Trophoblast cell (in vitro differentiated cells and primary cell): ENCODE measurements around the gene PRPF19.

ENCODE experiments used
- DNase-seq, 2 donors: peaks; one replicate each; pipeline ENCODE4 v3.0.0-alpha.2; 2016
- H2AFZ ChIP-seq: 2 replicates; pipeline ENCODE4 v1.6.1; 2013; ENCODE audit warnings: low read length, moderate library complexity, mild to moderate bottlenecking; ENCODE audit not compliant: insufficient read depth, poor library complexity
- H2AK5ac ChIP-seq: 2 replicates; pipeline ENCODE4 v1.6.1; 2013; ENCODE audit warnings: mild to moderate bottlenecking, low read length
- H2BK120ac ChIP-seq: 2 replicates; pipeline ENCODE4 v1.6.1; 2013; ENCODE audit warnings: low read length, mild to moderate bottlenecking, moderate library complexity; ENCODE audit not compliant: insufficient read depth, poor library complexity
- H2BK12ac ChIP-seq: 2 replicates; pipeline ENCODE4 v1.6.1; 2013; ENCODE audit warnings: mild to moderate bottlenecking, low read length, moderate library complexity
- H2BK5ac ChIP-seq: 2 replicates; pipeline ENCODE4 v1.6.1; 2013; ENCODE audit warnings: low read length, low read depth, moderate library complexity, mild to moderate bottlenecking; ENCODE audit not compliant: poor library complexity
- H3K14ac ChIP-seq: 2 replicates; pipeline ENCODE4 v1.6.1; 2013; ENCODE audit warnings: mild to moderate bottlenecking, low read length
- H3K18ac ChIP-seq: 2 replicates; pipeline ENCODE4 v1.6.1; 2013; ENCODE audit warnings: mild to moderate bottlenecking, low read length
- H3K23ac ChIP-seq: 2 replicates; pipeline ENCODE4 v1.6.1; 2013; ENCODE audit warnings: low read length
- H3K27ac ChIP-seq: 2 replicates; pipeline ENCODE4 v1.5.1; 2013; ENCODE audit warnings: low read depth, mild to moderate bottlenecking, inconsistent platforms, low read length, moderate library complexity
- H3K27me3 ChIP-seq: 2 replicates; pipeline ENCODE4 v1.6.1; 2013; ENCODE audit warnings: inconsistent platforms, mild to moderate bottlenecking, low read length, moderate library complexity; ENCODE audit not compliant: insufficient read depth
- H3K36me3 ChIP-seq, 2 experiments: 1 replicate in 1 of 2; 2 replicates in 1 of 2; pipeline ENCODE4 v1.6.1; 2013; ENCODE audit warnings: low read length in 2 of 2, mild to moderate bottlenecking in 2 of 2, moderate library complexity in 1 of 2; ENCODE audit not compliant: insufficient read depth in 2 of 2, control insufficient read depth in 1 of 2
- H3K4ac ChIP-seq: 2 replicates; pipeline ENCODE4 v1.6.1; 2013; ENCODE audit warnings: low read depth, mild to moderate bottlenecking, low read length, moderate library complexity
- H3K4me1 ChIP-seq, 2 experiments: 1 replicate in 1 of 2; 2 replicates in 1 of 2; pipeline ENCODE4 v1.6.1; 2013; ENCODE audit warnings: low read length in 2 of 2, mild to moderate bottlenecking in 2 of 2, moderate library complexity in 1 of 2; ENCODE audit not compliant: insufficient read depth in 2 of 2, control insufficient read depth in 1 of 2
- H3K4me2 ChIP-seq: 2 replicates; pipeline ENCODE4 v1.6.1; 2013; ENCODE audit warnings: inconsistent platforms, mild to moderate bottlenecking, low read length, moderate library complexity
- H3K4me3 ChIP-seq: 2 replicates; pipeline ENCODE4 v1.5.1; 2013; ENCODE audit warnings: mild to moderate bottlenecking, low read depth, low read length, inconsistent platforms
- H3K79me1 ChIP-seq: one replicate; pipeline ENCODE4 v1.6.1; 2013; ENCODE audit warnings: low read length
- H3K79me2 ChIP-seq: 2 replicates; pipeline ENCODE4 v1.6.1; 2013; ENCODE audit warnings: low read length, mild to moderate bottlenecking; ENCODE audit not compliant: control insufficient read depth, insufficient read depth, poor library complexity
- H3K9ac ChIP-seq: 2 replicates; pipeline ENCODE4 v1.6.1; 2013; ENCODE audit warnings: mild to moderate bottlenecking, low read length
- H3K9me3 ChIP-seq: 2 replicates; pipeline ENCODE4 v1.6.1; 2013; ENCODE audit warnings: low read depth, mild to moderate bottlenecking, control low read depth, inconsistent platforms, low read length; ENCODE audit not compliant: insufficient read depth
- H4K12ac ChIP-seq: 2 replicates; pipeline ENCODE4 v1.6.1; 2013; ENCODE audit warnings: low read depth, mild to moderate bottlenecking, low read length, moderate library complexity
- H4K8ac ChIP-seq: 2 replicates; pipeline ENCODE4 v1.6.1; 2013; ENCODE audit warnings: low read depth, mild to moderate bottlenecking, low read length, moderate library complexity
- H4K91ac ChIP-seq: one replicate; pipeline ENCODE4 v1.6.1; 2013; ENCODE audit warnings: low read depth, mild to moderate bottlenecking, low read length, moderate library complexity
- WGBS: extraction: QIAGEN DNeasy Blood & Tissue Kit; methylation state at CpG from one replicate; pipeline ENCODE4 v1.1.7; 2013; ENCODE audit warnings: missing lambda C conversion rate; ENCODE audit not compliant: insufficient read length, insufficient coverage; ENCODE audit errors: extremely low coverage; 5-methylcytosine and 5-hydroxymethylcytosine counted together

PRPF19 gene

DNA sequence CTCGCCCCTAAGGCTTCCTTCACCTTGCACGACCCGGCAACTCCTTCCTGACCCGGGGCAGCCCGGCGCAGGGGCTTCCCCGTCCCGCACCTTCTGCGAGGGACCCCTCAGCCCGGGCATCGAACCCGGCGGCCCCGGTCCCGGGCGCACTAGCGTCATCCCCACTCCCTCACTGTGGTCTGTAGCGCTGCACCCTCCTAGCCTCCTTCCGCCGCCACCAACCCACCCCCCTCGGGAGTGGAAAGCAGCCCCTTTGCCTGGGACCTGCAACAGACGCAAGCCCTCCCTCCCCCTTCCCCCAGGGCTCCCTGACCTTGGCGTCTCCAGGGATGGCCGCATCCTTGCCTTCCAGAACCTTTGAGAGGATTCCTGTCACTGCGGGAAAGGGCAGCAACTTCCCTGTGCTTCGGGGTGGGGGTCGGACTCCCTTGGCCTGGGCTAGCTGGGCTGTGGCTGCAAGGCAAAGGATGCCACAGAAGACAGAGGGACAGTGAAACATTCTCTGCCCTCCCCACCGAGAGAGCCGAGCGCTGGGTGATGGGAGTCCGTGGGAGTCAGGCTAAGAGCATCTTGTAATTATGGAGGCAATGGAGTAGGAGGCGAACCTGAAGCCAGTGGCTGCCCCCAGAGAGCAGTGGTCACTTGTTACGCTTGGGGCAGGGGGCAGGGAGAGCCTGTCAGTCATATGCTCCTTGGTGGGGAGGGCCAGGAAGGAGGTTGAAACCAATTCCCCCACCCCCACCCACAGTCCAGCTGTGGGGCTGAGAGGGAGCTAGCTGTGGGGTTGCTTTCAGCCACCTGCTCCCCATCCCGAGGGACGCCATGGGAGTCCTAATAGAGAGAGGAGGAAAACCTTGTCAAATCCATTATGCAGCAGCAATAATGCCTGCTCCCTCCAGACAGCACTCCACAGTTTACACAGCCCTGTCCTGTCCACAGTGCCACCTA is 18.8 kb upstream of the PRPF19 start:
- peak overlapping the region; percentile 86 for H2BK120ac ChIP-seq
- H2BK5ac ChIP-seq = no peak overlapping the region
- H3K4me1 ChIP-seq = peaks cover 10 to 17% of the 10 kb centered on the region in 2 experiments
- peak overlapping the region; percentile 56 for H3K4ac ChIP-seq
- peak overlapping the region; percentile 90 for H4K91ac ChIP-seq
- no peaks in the 10 kb centered on the region for H3K9me3 ChIP-seq
- H4K8ac ChIP-seq = peak overlapping the region; percentile 72
- H3K9ac ChIP-seq = peak overlapping the region; percentile 83
- H2BK12ac ChIP-seq = peak overlapping the region; percentile 23
- no peaks in the 10 kb centered on the region for H3K27me3 ChIP-seq
- peak overlapping the region; percentile 9 for H2AK5ac ChIP-seq
- H3K4me2 ChIP-seq = peak overlapping the region; percentile 98
- peaks cover 10% of the 10 kb centered on the region for H3K79me1 ChIP-seq
- peak overlapping the region; percentile 70 for H3K14ac ChIP-seq
- H3K79me2 ChIP-seq = peaks cover 10% of the 10 kb centered on the region
- H2AFZ ChIP-seq = peak overlapping the region; percentile 42
- peak overlapping the region; percentile 41 for H4K12ac ChIP-seq
- H3K23ac ChIP-seq = peak overlapping the region; percentile 40
- peak overlapping the region; percentile 50 for H3K18ac ChIP-seq
- no CpG with 5 or more reads among the region's 35 CpGs for WGBS
- H3K4me3 ChIP-seq = peak overlapping the region; percentile 92
- peaks cover 59 to 64% of the 10 kb centered on the region in 2 experiments for H3K36me3 ChIP-seq
- DNase-seq = peak in 1 of 2 donors; percentile 8
- H3K27ac ChIP-seq = no peak overlapping the region

DNA sequence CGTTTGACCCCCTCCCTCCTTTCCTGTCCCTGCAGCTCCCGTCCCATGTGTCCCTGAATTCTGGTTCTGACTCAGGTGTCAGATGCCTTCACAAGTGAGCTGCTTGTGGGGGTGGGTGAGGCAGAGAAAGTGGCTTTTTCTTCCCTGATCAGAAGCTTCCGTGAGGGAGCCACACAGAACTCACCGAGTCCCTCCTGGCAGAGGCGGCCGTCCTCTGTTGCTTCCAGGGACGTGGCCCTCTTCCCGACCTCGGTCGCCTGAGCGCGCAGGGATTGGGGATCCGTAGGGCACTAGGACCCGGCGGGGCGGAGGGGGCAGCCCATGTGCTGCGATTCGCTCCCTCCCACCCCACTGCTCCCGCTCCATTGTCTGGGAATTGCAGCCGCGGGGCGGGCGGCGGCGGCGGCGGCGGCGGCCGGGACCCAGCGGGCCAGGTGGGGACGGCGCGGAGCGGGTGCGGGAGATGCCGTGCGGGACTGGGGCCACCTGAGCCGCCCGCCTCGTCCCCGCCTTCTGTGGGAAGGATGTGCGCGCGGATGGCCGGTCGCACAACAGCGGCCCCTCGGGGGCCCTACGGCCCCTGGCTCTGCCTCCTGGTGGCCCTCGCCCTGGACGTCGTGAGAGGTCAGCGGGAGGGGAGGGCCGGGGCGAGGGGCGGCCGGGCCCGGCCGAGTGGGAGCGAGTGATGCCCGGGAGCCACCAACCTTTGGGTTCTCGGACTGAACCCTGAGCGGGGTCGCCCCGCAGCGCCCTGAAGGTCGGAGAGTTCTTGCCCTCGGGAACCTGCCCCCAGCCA is 17.9 kb upstream of the PRPF19 start, which contains the start of gene TMEM132A:
Gene TMEM132A, plus strand, starts transcription at position 351 of the 796 bp plus-strand sequence. Its CDS starts 174 bp downstream, at position 525.
- H2BK5ac ChIP-seq = peak within 1 kb of the TSS; percentile 59
- peaks cover 53 to 64% of the 10 kb centered on the region in 2 experiments for H3K36me3 ChIP-seq
- H2AK5ac ChIP-seq = peak within 1 kb of the TSS; percentile 45
- peak within 1 kb of the TSS; percentile 86 for H2BK120ac ChIP-seq
- peak within 1 kb of the TSS; percentile 72 for H4K8ac ChIP-seq
- peak within 1 kb of the TSS; percentile 50 for H3K18ac ChIP-seq
- peak within 1 kb of the TSS; percentile 70 for H3K14ac ChIP-seq
- H4K91ac ChIP-seq = peak within 1 kb of the TSS; percentile 90
- WGBS = no CpG with 5 or more reads among the region's 69 CpGs
- H2BK12ac ChIP-seq = peak within 1 kb of the TSS; percentile 23
- H3K4ac ChIP-seq = peak within 1 kb of the TSS; percentile 56
- H3K9ac ChIP-seq = peak within 1 kb of the TSS; percentile 83
- peak within 1 kb of the TSS; percentile 41 for H4K12ac ChIP-seq
- peaks cover 10 to 18% of the 10 kb centered on the region in 2 experiments for H3K4me1 ChIP-seq
- H3K27ac ChIP-seq = no peak within 1 kb of the TSS
- peak within 1 kb of the TSS; percentile 92 for H3K4me3 ChIP-seq
- H3K23ac ChIP-seq = peak within 1 kb of the TSS; percentile 40
- peak; percentile 58 to 81 for DNase-seq
- peaks cover 10% of the 10 kb centered on the region for H3K79me1 ChIP-seq
- peak within 1 kb of the TSS; percentile 98 for H3K4me2 ChIP-seq
- H3K27me3 ChIP-seq = no peaks in the 10 kb centered on the region
- peak within 1 kb of the TSS; percentile 42 for H2AFZ ChIP-seq
- peaks cover 10% of the 10 kb centered on the region for H3K79me2 ChIP-seq
- H3K9me3 ChIP-seq = no peaks in the 10 kb centered on the region

DNA sequence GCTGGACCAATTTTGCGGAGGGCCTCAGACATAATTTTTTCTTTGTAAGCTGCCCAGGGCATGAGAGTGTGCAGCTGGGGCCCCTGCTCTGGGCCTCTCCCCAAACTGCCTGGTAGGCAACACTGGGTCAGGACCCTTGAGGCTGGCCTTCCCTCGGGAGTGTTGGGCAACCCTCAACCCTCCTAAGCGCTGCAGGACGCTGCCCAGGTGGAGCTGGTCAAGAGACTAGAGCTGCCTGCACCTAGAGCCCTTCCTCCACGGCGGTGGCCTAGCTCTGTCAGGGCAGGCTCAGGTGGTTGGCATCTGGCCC is 17.4 kb upstream of the PRPF19 start:
- Histone ChIP-seq H3K4me2 (peak overlapping the region; percentile 98), H3K27me3 (no peaks in the 10 kb centered on the region), H3K79me2 (peaks cover 10% of the 10 kb centered on the region), H3K4me1 (peaks cover 12 to 20% of the 10 kb centered on the region in 2 experiments), H2AFZ (no peak overlapping the region), H3K23ac (no peak overlapping the region), H4K91ac (peak overlapping the region; percentile 36), H3K27ac (no peak overlapping the region), H2AK5ac (peak overlapping the region; percentile 45), H4K12ac (no peak overlapping the region), H2BK12ac (peak overlapping the region; percentile 6), H2BK120ac (peak overlapping the region; percentile 35), H2BK5ac (no peak overlapping the region), H3K4ac (no peak overlapping the region), H3K18ac (peak overlapping the region; percentile 28), H3K9me3 (no peaks in the 10 kb centered on the region), H3K79me1 (peaks cover 10% of the 10 kb centered on the region), H3K14ac (no peak overlapping the region), H3K9ac (no peak overlapping the region), H3K36me3 (peaks cover 47 to 58% of the 10 kb centered on the region in 2 experiments), H4K8ac (peak overlapping the region; percentile 24), H3K4me3 (no peak overlapping the region)
- DNase-seq = no peak
- no CpG with 5 or more reads among the region's 6 CpGs for WGBS

DNA sequence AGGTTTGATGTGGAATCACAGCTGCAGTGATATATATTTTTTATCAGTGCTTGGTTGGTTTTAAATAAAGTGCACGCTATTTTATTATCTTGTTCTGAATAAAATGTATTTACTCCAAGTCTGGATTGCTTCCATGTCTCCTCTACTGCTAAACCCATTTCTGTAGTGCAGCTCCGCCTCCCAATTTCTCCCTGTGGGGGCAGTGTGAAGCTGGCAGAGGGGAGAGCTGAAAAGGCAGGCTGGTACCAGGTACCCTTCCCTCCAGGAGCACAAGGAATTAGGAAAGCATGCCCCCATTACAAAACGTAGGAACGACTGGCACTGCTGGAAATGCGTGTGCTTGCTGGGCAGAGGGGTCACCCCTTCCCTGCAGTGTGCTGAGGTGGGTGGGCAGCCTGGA is 16.9 kb upstream of the PRPF19 start:
- H2BK5ac ChIP-seq = no peak overlapping the region
- no peak overlapping the region for H3K9ac ChIP-seq
- H3K4ac ChIP-seq = no peak overlapping the region
- no peak overlapping the region for H4K12ac ChIP-seq
- no peak overlapping the region for H4K91ac ChIP-seq
- H3K23ac ChIP-seq = no peak overlapping the region
- no peak for DNase-seq
- H2AK5ac ChIP-seq = no peak overlapping the region
- no peaks in the 10 kb centered on the region for H3K9me3 ChIP-seq
- H3K79me1 ChIP-seq = peaks cover 10% of the 10 kb centered on the region
- H3K18ac ChIP-seq = no peak overlapping the region
- H3K36me3 ChIP-seq = peaks cover 45 to 54% of the 10 kb centered on the region in 2 experiments
- no peak overlapping the region for H2BK120ac ChIP-seq
- H3K79me2 ChIP-seq = peaks cover 10% of the 10 kb centered on the region
- no CpG with 5 or more reads among the region's 5 CpGs for WGBS
- H2BK12ac ChIP-seq = no peak overlapping the region
- H3K27ac ChIP-seq = no peak overlapping the region
- no peak overlapping the region for H2AFZ ChIP-seq
- H3K4me1 ChIP-seq = peaks cover 14 to 23% of the 10 kb centered on the region in 2 experiments
- no peak overlapping the region for H3K4me2 ChIP-seq
- H3K14ac ChIP-seq = no peak overlapping the region
- H4K8ac ChIP-seq = no peak overlapping the region
- no peaks in the 10 kb centered on the region for H3K27me3 ChIP-seq
- no peak overlapping the region for H3K4me3 ChIP-seq
